ENCODE data around the gene PTP4A1.

- no peak for TF ChIP-seq POLR2AphosphoS5 (IDR thresholded peaks at IDR 0.05; ENCODE audit: low read depth, low read length)
- TF ChIP-seq JUND (IDR thresholded peaks at IDR 0.05) = no peak
- no peak for TF ChIP-seq CEBPB (IDR thresholded peaks at IDR 0.05; ENCODE audit: low read depth)
- TF ChIP-seq EGR1 (IDR thresholded peaks at IDR 0.05; ENCODE audit: low read depth) = no peak
- no peak for TF ChIP-seq RAD21 (IDR thresholded peaks at IDR 0.05; ENCODE audit: low read depth)
- TF ChIP-seq, protein P1, sequence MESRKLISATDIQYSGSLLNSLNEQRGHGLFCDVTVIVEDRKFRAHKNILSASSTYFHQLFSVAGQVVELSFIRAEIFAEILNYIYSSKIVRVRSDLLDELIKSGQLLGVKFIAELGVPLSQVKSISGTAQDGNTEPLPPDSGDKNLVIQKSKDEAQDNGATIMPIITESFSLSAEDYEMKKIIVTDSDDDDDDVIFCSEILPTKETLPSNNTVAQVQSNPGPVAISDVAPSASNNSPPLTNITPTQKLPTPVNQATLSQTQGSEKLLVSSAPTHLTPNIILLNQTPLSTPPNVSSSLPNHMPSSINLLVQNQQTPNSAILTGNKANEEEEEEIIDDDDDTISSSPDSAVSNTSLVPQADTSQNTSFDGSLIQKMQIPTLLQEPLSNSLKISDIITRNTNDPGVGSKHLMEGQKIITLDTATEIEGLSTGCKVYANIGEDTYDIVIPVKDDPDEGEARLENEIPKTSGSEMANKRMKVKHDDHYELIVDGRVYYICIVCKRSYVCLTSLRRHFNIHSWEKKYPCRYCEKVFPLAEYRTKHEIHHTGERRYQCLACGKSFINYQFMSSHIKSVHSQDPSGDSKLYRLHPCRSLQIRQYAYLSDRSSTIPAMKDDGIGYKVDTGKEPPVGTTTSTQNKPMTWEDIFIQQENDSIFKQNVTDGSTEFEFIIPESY (IDR thresholded peaks at IDR 0.05; ENCODE audit: extremely low read depth, insufficient replicate concordance, low read length) = no peak
- TF ChIP-seq, protein P2, sequence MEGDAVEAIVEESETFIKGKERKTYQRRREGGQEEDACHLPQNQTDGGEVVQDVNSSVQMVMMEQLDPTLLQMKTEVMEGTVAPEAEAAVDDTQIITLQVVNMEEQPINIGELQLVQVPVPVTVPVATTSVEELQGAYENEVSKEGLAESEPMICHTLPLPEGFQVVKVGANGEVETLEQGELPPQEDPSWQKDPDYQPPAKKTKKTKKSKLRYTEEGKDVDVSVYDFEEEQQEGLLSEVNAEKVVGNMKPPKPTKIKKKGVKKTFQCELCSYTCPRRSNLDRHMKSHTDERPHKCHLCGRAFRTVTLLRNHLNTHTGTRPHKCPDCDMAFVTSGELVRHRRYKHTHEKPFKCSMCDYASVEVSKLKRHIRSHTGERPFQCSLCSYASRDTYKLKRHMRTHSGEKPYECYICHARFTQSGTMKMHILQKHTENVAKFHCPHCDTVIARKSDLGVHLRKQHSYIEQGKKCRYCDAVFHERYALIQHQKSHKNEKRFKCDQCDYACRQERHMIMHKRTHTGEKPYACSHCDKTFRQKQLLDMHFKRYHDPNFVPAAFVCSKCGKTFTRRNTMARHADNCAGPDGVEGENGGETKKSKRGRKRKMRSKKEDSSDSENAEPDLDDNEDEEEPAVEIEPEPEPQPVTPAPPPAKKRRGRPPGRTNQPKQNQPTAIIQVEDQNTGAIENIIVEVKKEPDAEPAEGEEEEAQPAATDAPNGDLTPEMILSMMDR (IDR thresholded peaks at IDR 0.05 in 2 of 3, conservative IDR thresholded peaks at IDR 0.05 in 1 of 3; ENCODE audit: borderline replicate concordance in 1 of 3, insufficient read depth in 1 of 3, low read depth in 2 of 3, low read length in 2 of 3) = no peak
- no peak for TF ChIP-seq ELF1 (IDR thresholded peaks at IDR 0.05; ENCODE audit: borderline replicate concordance, low read depth)
- TF ChIP-seq, protein P3, sequence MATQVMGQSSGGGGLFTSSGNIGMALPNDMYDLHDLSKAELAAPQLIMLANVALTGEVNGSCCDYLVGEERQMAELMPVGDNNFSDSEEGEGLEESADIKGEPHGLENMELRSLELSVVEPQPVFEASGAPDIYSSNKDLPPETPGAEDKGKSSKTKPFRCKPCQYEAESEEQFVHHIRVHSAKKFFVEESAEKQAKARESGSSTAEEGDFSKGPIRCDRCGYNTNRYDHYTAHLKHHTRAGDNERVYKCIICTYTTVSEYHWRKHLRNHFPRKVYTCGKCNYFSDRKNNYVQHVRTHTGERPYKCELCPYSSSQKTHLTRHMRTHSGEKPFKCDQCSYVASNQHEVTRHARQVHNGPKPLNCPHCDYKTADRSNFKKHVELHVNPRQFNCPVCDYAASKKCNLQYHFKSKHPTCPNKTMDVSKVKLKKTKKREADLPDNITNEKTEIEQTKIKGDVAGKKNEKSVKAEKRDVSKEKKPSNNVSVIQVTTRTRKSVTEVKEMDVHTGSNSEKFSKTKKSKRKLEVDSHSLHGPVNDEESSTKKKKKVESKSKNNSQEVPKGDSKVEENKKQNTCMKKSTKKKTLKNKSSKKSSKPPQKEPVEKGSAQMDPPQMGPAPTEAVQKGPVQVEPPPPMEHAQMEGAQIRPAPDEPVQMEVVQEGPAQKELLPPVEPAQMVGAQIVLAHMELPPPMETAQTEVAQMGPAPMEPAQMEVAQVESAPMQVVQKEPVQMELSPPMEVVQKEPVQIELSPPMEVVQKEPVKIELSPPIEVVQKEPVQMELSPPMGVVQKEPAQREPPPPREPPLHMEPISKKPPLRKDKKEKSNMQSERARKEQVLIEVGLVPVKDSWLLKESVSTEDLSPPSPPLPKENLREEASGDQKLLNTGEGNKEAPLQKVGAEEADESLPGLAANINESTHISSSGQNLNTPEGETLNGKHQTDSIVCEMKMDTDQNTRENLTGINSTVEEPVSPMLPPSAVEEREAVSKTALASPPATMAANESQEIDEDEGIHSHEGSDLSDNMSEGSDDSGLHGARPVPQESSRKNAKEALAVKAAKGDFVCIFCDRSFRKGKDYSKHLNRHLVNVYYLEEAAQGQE (IDR thresholded peaks at IDR 0.05; ENCODE audit: low read depth) = no peak
- no peak for TF ChIP-seq EZH2 (IDR thresholded peaks at IDR 0.05)
- TF ChIP-seq FOSL1 (IDR thresholded peaks at IDR 0.05; ENCODE audit: low read depth) = no peak
- no peak for TF ChIP-seq POLR2A (IDR thresholded peaks at IDR 0.05; ENCODE audit: borderline replicate concordance, extremely low read depth, insufficient read depth, insufficient read length)
Measured at GRCh38 chr6:63543001-63543400, 29.3 kb upstream of the PTP4A1 start.
